Activated CD4-positive, alpha-beta T cell treated with anti-CD3 and anti-CD28 coated beads, Interleukin-10, Interleukin-2, amounts not matched to agents 100 ng/mL and 50 ng/mL, durations not matched to agents 16 hours and 8 hours (primary cell): ENCODE measurements around the gene HOXA4.
A peak's percentile ranks its signal among the peaks of the same experiment; 100 is the strongest.

Experiments used
- DNase-seq: peaks from one replicate; pipeline ENCODE4 v3.0.0-alpha.2; 2020

Gene HOXA4

GRCh38 chr7:27156916-27157701 is 26.6 kb upstream of the HOXA4 start:
- DNase-seq = no peak

- no peak for DNase-seq
Measured at GRCh38 chr7:27156508-27156898, 25.9 kb upstream of the HOXA4 start, which contains the start of gene HOXA7. Gene HOXA7, minus strand, starts transcription at chr7:27156675. Its CDS starts 130 bp downstream, at chr7:27156545.

GRCh38 chr7:27155816-27156507 is 25.4 kb upstream of the HOXA4 start:
- no peak for DNase-seq

- no peak for DNase-seq
Measured at GRCh38 chr7:27154901-27155815, 24.6 kb upstream of the HOXA4 start.

GRCh38 chr7:27154369-27154768 is 23.8 kb upstream of the HOXA4 start:
- no peak for DNase-seq

GRCh38 chr7:27153526-27153925 is 23.0 kb upstream of the HOXA4 start:
- no peak for DNase-seq

- DNase-seq = no peak
Measured at GRCh38 chr7:27152816-27153442, 22.4 kb upstream of the HOXA4 start.

GRCh38 chr7:27151931-27152815 is 21.6 kb upstream of the HOXA4 start, which contains the start of gene HOXA3:
Gene HOXA3, minus strand, starts transcription at chr7:27152583. Its CDS starts 41,943 bp downstream, at chr7:27110640.
- no peak for DNase-seq

GRCh38 chr7:27151341-27151930 is 20.9 kb upstream of the HOXA4 start:
- no peak for DNase-seq

- peak; percentile 71 for DNase-seq
Measured at GRCh38 chr7:27150568-27151340, 20.2 kb upstream of the HOXA4 start.

GRCh38 chr7:27149842-27150567 is 19.4 kb upstream of the HOXA4 start:
- no peak for DNase-seq

- DNase-seq = no peak
Measured at GRCh38 chr7:27148756-27149641, 18.4 kb upstream of the HOXA4 start.

- no peak for DNase-seq
Measured at GRCh38 chr7:27148031-27148755, 17.6 kb upstream of the HOXA4 start.

- no peak for DNase-seq
Measured at GRCh38 chr7:27147199-27148030, 16.9 kb upstream of the HOXA4 start, which contains the start of gene HOXA6. Gene HOXA6, minus strand, starts transcription at chr7:27147774. Its CDS starts 25 bp downstream, at chr7:27147749.

- no peak for DNase-seq
Measured at GRCh38 chr7:27146491-27147198, 16.1 kb upstream of the HOXA4 start.

- DNase-seq = no peak
Measured at GRCh38 chr7:27145914-27146412, 15.4 kb upstream of the HOXA4 start.
